GM19025 (cell line): ENCODE data around the gene UMOD.

Experiments used
- ATAC-seq: cut with Tn5 transposase; IDR thresholded peaks from one replicate; pipeline ENCODE4 v1.9.1; 2021; ENCODE audit warnings: mild to moderate bottlenecking, low read depth, moderate library complexity; ENCODE audit not compliant: unreplicated experiment

UMOD gene

GRCh38 chr16:20307240-20307671 lies 45.3 kb downstream of the UMOD start:
- ATAC-seq, result no peak

- no peak for ATAC-seq
Observed at GRCh38 chr16:20306401-20306800, 46.1 kb downstream of the UMOD start.

DNA sequence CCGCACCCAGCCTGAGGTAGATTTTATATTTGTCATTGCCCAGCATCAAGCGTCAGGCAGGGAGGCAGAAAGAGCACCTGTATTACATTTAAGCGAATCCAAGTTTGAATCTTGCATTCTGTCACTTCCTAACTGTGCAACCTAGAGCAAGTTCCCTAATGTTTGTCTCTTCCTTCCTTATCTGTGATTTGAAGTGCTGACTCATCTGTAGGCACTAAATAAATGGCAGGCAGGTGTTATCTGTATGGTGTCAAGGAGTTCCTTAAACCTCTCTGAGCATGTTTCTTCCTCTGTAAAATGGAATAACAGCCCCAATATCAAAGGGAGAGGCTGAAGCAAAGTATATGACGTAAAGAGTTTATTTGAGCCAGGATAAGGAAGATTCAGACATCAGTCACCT lies 49.5 kb downstream of the UMOD start:
- no peak for ATAC-seq

GRCh38 chr16:20302389-20302788 lies 50.1 kb downstream of the UMOD start:
- no peak for ATAC-seq

DNA sequence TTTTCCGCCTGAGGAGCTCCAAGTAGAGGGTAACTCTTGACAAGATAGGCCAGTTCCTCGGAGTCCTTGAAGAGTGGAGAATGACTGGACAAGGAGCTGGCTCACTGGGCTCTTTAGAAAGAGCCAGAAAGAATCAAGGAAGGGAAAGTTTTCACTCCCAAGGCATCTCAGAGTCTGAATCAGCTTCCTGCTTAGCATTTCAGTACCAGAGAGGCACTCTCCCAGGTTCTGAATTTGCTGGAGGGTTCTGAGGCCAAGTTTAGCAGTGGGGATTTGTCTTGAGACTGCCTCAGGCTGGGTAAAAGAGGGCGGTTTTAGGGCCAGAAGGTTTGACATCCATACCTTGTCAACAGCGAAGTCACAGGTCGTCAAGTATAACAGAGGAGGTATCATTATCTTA lies 50.7 kb downstream of the UMOD start:
- no peak for ATAC-seq

DNA sequence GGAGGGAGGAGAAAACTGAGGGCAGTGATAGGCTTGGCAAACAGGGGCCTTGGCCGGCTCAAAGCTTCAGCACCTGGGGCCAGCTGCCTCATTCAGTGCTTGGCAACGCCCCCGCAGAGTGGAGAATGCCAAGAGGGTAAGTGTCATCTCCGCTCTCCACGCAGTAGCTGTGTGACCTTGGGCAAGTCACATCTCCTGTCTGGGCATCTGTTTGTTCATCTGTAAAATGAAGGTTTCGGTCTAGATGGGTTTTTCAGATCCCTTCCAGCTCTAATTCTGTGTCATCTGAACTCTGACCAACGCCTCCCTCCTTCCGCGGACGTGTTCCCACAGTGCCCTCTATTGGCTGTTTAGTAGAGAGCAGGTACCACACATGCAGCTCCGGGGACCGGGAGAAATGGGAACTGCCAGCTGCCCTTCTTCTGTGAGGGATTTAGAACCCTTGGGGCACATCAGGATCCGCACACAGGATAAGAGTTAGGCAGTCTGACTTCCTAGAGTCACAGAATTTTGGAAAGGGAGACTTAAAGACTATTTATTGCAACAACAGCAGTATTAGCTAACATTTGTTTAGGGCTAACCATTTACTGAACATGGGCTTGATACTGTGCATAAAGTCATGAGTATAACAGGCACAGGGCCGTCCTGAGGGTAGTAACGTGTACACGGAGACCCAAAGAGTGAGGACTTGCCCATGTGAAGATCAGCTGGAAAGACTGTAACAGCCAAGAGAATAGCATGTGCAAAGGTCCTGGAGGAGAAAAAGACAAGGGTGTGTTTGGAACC lies 52.0 kb downstream of the UMOD start:
- ATAC-seq, result no peak

DNA sequence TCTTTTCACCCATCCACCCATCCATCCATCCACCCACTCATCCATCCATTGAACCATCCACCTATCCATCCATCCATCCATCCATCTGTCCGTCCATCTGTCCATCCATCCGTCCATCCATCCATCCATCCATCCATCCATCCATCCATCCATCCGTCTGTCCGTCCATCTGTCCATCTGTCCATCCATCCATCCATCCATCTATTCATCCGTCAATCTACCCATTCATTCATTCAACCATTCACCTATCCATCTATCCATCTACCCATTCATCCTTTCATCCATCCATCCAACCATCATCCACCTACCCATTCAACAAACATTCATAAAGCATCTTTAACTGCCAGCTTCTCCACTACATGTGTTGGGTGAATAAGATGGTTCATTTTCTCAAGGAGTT lies 54.1 kb downstream of the UMOD start:
- ATAC-seq, result no peak

GRCh38 chr16:20291208-20292206 lies 61.0 kb downstream of the UMOD start:
- ATAC-seq, result no peak

DNA sequence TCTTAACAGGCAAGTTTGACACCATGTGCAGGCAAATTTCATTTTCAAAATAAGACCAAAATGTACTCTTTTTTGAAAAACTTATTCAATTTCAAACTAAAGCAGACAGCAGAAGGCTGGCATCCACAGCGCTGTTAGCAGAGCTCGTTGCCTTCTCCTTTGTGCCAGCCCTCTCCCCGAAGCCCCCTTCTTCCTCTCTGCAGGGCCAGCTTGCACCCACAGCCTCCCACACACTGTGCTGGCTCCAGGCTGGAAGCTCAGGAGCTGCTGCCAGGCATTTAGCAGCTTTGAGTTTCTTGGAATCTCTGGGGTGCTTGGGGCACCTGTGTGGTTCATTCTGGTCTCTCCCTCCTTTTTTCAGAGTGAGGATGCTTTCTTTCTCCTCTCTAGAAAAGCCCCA lies 62.9 kb downstream of the UMOD start:
- ATAC-seq, result no peak

DNA sequence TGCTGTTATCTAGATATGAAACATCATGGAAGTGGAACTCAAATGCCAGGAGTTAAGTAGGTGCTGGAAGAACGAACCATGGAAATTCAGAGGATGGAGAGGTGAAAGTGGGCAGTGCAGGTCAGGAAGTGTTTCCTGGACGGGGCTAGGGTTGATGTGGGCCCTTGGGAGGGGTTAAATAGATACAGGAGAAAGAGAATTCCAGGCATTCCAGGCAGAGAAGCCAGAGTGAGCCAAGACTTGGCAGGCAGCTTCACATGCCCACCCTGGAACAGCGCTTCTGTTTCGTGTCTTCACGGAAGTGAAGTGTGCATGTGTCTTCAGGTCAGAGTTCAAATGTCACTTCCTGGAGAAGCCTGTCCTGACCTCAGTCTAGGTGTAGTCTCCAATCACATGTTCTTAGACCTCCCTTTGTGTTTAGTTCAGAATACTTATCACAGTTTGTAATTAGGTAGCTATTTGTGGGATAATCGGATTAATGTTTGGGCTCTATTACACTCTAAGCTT lies 66.5 kb downstream of the UMOD start:
- ATAC-seq, result no peak
